ENCODE measurements around the gene MYL5.

GRCh38 chr4:712916-713632, 38.7 kb downstream of the MYL5 start:
- TF ChIP-seq POLR2A (IDR thresholded peaks at IDR 0.05; ENCODE audit: low read length): no peak
- no peak for TF ChIP-seq GATA1 (IDR thresholded peaks at IDR 0.05; ENCODE audit: low read depth, low read length)

Data from erythroblast (primary cell).